HepG2 (cell line): ENCODE results near the gene MAIP1. TPM values are rescaled to one million over a fixed set of nuclear protein-coding genes. Genes with fewer than 3 reads are reported as not detected.

Source experiments
- ATAC-seq: fragments of 200-7000 bp; cut with Tn5 transposase; 3 replicates; pipeline ENCODE4 v1.9.1; 2020; ENCODE audit warnings: mild to moderate bottlenecking, moderate library complexity
- BruUV-seq: library from RNA; stranded (reverse); fragments of 400-500 nt; replicated peaks from 2 replicates; lab custom pipeline; 2021; lab: Mats Ljungman, UMichigan
- CTCF ChIA-PET: fragments of 300-600 bp; formaldehyde crosslinking; extraction: SDS; loops from one replicate; lab custom pipeline; 2021; ENCODE audit warnings: low total read pairs, inconsistent platforms, low intra/inter-chr PET ratio; lab: Yijun Ruan, JAX
- POLR2A ChIA-PET: fragments of 350-600 bp; sonication (Branson Sonifier 250); formaldehyde crosslinking; loops from one replicate; lab custom pipeline; 2020; ENCODE audit warnings: antibody characterized with exemption, inconsistent platforms; lab: Yijun Ruan, JAX
- DNase-seq: peaks from one replicate; pipeline ENCODE4 v3.0.0-alpha.2; 2015; ENCODE audit warnings: low spot score
- FAIRE-seq: peaks from 3 replicates; lab custom pipeline; 2011; peaks lifted over from hg19 to GRCh38; lab: Jason Lieb, UNC
- H2AFZ ChIP-seq: one replicate; pipeline ENCODE4 v1.6.1; 2011; ENCODE audit warnings: low read length, inconsistent platforms
- H3K27ac ChIP-seq: fragments of 300-600 bp; 3 replicates; pipeline ENCODE4 v1.8.0; 2011; ENCODE audit warnings: mixed run types, mild to moderate bottlenecking, mixed read lengths, low read length, inconsistent platforms; ENCODE audit not compliant: insufficient read depth; ENCODE audit errors: extremely low read length
- H3K27me3 ChIP-seq, 2 experiments: fragments of 200-600 bp in 1 of 2; 2 replicates in 1 of 2; 3 replicates in 1 of 2; pipeline versions ENCODE4 v1.6.0 to v1.8.0; 2011; ENCODE audit warnings: low read length in 2 of 2, mild to moderate bottlenecking in 2 of 2, moderate library complexity in 2 of 2, inconsistent platforms in 1 of 2; ENCODE audit not compliant: insufficient read depth in 2 of 2, control insufficient read depth in 1 of 2
- H3K36me3 ChIP-seq, 2 experiments: fragments of 200-600 bp in 1 of 2; replicated peaks in 1 of 2; 2 replicates in 1 of 2; 3 replicates in 1 of 2; pipeline versions ENCODE4 v1.5.1 to v1.8.0; 2011; ENCODE audit warnings: low read length in 2 of 2, inconsistent platforms in 1 of 2; ENCODE audit not compliant: insufficient read depth in 2 of 2, control insufficient read depth in 1 of 2
- H3K4me1 ChIP-seq: 2 replicates; pipeline ENCODE4 v1.5.1; 2012; ENCODE audit warnings: low read length, inconsistent platforms; ENCODE audit not compliant: insufficient read depth
- H3K4me2 ChIP-seq: 2 replicates; pipeline ENCODE4 v1.6.0; 2011; ENCODE audit warnings: low read depth, low read length, inconsistent platforms
- H3K4me3 ChIP-seq, 3 experiments: fragments of 200-600 bp in 1 of 3; sonication (generic), shearing (Covaris generic) in 1 of 3; replicated peaks in 1 of 3; 2 replicates each; pipeline ENCODE4 v1.5.1; 2011 to 2016; ENCODE audit warnings: low read length in 3 of 3, inconsistent platforms in 2 of 3, low read depth in 2 of 3, mild to moderate bottlenecking in 2 of 3, control low read depth in 1 of 3, mixed read lengths in 1 of 3; ENCODE audit not compliant: insufficient read depth in 1 of 3
- H3K79me2 ChIP-seq: one replicate; pipeline ENCODE4 v1.6.1; 2011; ENCODE audit warnings: low read length, inconsistent platforms; ENCODE audit not compliant: insufficient read depth
- H3K9ac ChIP-seq: 2 replicates; pipeline ENCODE4 v1.6.0; 2011; ENCODE audit warnings: mild to moderate bottlenecking, low read depth, low read length, inconsistent platforms; ENCODE audit not compliant: insufficient read depth
- H3K9me3 ChIP-seq: 2 replicates; pipeline ENCODE4 v1.5.1; 2012; ENCODE audit warnings: mild to moderate bottlenecking, low read length
- H4K20me1 ChIP-seq: 2 replicates; pipeline ENCODE4 v1.6.0; 2011; ENCODE audit warnings: inconsistent platforms, mild to moderate bottlenecking, low read length, moderate library complexity; ENCODE audit not compliant: insufficient read depth
- FOXK2 ChIP-seq: fragments of 450-650 bp; IDR thresholded peaks from 2 replicates; pipeline ENCODE4 v1.6.1; 2016
- MXD4 ChIP-seq: IDR thresholded peaks from 2 replicates; pipeline ENCODE4 v1.6.1; 2016; ENCODE audit warnings: mild to moderate bottlenecking, missing biosample characterization, missing genetic modification reagents
- PCBP1 ChIP-seq: fragments of 200-400 bp; formaldehyde crosslinking; IDR thresholded peaks from 2 replicates; pipeline ENCODE4 v1.6.1; 2017; ENCODE audit warnings: mild to moderate bottlenecking, low read depth, low read length, borderline replicate concordance
- ZBTB8A ChIP-seq: sonication (generic); formaldehyde crosslinking; IDR thresholded peaks from 2 replicates; pipeline ENCODE4 v1.4.0; 2020; ENCODE audit warnings: mild to moderate bottlenecking, low read depth, missing genetic modification reagents, borderline replicate concordance
- ZNF234 ChIP-seq: sonication (generic); formaldehyde crosslinking; conservative IDR thresholded peaks from 2 replicates; pipeline ENCODE4 v1.5.1; 2020; ENCODE audit warnings: mild to moderate bottlenecking, missing genetic modification reagents
- ZNF598 ChIP-seq: sonication (generic); formaldehyde crosslinking; IDR thresholded peaks from 2 replicates; pipeline ENCODE4 v1.5.1; 2020; ENCODE audit warnings: mild to moderate bottlenecking, missing genetic modification reagents, borderline replicate concordance
- WGBS: methylation state at CpG from one replicate; pipeline ENCODE4 v1.1.6; 2017; ENCODE audit warnings: low lambda C conversion rate; 5-methylcytosine and 5-hydroxymethylcytosine counted together
- in situ Hi-C: cut with HindIII; loops from 2 replicates; pipeline ENCODE4 v1.10.0; 2017; ENCODE audit warnings: low pct_unique_long_range_greater_than_20kb; ENCODE audit not compliant: extremely low pct_ligation_motif_present
- intact Hi-C: fragments of 100-400 bp; cut with micrococcal nuclease; formaldehyde crosslinking; loops from one replicate; pipeline ENCODE4 v1.10.0; 2022; ENCODE audit not compliant: unreplicated experiment
- polyA plus RNA-seq, 8 experiments: library from polyadenylated mRNA; depleted of rRNA in 3 of 8; stranded (reverse) in 7 of 8; unstranded in 1 of 8; fragments of >200 nt; fragmentation: Illumina TruSeq in 4 of 8; extraction: Trizol in 4 of 8; gene quantifications; 2 replicates each; pipeline versions ENCODE4 v1.2.1 to v1.2.3, GENCODE V29; 2011 to 2016; ENCODE audit warnings: low read depth in 4 of 8, missing spikeins in 1 of 8, mixed read lengths in 1 of 8; ENCODE audit not compliant: insufficient read depth in 1 of 8
- total RNA-seq, 5 experiments: library from RNA; depleted of rRNA; stranded (reverse); fragments of >200 nt; fragmentation: Illumina TruSeq; extraction: Trizol; gene quantifications; 2 replicates each; pipeline ENCODE4 v1.2.3, GENCODE V29; 2016; ENCODE audit warnings: low read depth in 1 of 5
- TF ChIP-seq, protein P1 (sequence below): sonication (generic); formaldehyde crosslinking; IDR thresholded peaks from one replicate; pipeline ENCODE4 v1.5.1; 2020; ENCODE audit warnings: mild to moderate bottlenecking, missing genetic modification reagents; ENCODE audit errors: not compliant biosample characterization
- TF ChIP-seq, protein P2 (sequence below): sonication (generic); formaldehyde crosslinking; conservative IDR thresholded peaks from 2 replicates; pipeline ENCODE4 v1.5.0; 2020; ENCODE audit warnings: missing genetic modification reagents
- TF ChIP-seq, protein P3 (sequence below): sonication (generic); formaldehyde crosslinking; IDR thresholded peaks from 2 replicates; pipeline ENCODE4 v1.9.0; 2021; ENCODE audit warnings: missing genetic modification reagents, mild to moderate bottlenecking, borderline replicate concordance
- TF ChIP-seq, protein P4 (sequence below): sonication (generic); formaldehyde crosslinking; IDR thresholded peaks from 2 replicates; pipeline ENCODE4 v1.4.0; 2020; ENCODE audit warnings: missing genetic modification reagents, mild to moderate bottlenecking, borderline replicate concordance

The MAIP1 gene
- total and polyA plus RNA-seq, 2 of the 13 experiments (the other 11 are each of a cell fraction or from before 2014, with no cell fraction given), result 22.3 to 72.9 TPM

DNA sequence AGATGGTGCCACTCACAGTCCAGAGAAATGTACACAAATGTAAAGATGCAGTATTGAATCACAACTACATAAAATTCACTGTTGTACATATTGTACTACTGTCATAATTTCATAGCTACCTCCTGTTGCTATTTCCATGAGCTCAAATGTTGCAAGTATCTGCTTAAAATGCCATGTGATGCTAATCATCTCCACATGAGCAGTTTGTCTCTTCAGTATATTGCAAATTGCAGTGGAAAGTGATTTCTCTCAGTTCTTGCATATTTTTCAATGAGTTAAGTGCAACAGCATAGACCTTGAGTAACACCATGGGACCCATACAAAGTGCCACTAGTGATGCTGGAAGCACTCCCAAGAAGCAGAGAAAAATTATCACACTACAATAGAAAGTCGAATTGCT is 51.9 kb downstream of the MAIP1 start:
- DNase-seq, result no peak
- POLR2A ChIA-PET, result no interaction called here
- 0% methylated on average over 1 of the region's 1 CpG for WGBS
- TF ChIP-seq ZBTB8A (CRISPR knock-in tag) (no peak), ZNF234 (no peak), FOXK2 (no peak), ZNF598 (CRISPR knock-in tag) (no peak), PCBP1 (no peak), MXD4 (CRISPR knock-in tag) (no peak)
- TF ChIP-seq, protein P1, sequence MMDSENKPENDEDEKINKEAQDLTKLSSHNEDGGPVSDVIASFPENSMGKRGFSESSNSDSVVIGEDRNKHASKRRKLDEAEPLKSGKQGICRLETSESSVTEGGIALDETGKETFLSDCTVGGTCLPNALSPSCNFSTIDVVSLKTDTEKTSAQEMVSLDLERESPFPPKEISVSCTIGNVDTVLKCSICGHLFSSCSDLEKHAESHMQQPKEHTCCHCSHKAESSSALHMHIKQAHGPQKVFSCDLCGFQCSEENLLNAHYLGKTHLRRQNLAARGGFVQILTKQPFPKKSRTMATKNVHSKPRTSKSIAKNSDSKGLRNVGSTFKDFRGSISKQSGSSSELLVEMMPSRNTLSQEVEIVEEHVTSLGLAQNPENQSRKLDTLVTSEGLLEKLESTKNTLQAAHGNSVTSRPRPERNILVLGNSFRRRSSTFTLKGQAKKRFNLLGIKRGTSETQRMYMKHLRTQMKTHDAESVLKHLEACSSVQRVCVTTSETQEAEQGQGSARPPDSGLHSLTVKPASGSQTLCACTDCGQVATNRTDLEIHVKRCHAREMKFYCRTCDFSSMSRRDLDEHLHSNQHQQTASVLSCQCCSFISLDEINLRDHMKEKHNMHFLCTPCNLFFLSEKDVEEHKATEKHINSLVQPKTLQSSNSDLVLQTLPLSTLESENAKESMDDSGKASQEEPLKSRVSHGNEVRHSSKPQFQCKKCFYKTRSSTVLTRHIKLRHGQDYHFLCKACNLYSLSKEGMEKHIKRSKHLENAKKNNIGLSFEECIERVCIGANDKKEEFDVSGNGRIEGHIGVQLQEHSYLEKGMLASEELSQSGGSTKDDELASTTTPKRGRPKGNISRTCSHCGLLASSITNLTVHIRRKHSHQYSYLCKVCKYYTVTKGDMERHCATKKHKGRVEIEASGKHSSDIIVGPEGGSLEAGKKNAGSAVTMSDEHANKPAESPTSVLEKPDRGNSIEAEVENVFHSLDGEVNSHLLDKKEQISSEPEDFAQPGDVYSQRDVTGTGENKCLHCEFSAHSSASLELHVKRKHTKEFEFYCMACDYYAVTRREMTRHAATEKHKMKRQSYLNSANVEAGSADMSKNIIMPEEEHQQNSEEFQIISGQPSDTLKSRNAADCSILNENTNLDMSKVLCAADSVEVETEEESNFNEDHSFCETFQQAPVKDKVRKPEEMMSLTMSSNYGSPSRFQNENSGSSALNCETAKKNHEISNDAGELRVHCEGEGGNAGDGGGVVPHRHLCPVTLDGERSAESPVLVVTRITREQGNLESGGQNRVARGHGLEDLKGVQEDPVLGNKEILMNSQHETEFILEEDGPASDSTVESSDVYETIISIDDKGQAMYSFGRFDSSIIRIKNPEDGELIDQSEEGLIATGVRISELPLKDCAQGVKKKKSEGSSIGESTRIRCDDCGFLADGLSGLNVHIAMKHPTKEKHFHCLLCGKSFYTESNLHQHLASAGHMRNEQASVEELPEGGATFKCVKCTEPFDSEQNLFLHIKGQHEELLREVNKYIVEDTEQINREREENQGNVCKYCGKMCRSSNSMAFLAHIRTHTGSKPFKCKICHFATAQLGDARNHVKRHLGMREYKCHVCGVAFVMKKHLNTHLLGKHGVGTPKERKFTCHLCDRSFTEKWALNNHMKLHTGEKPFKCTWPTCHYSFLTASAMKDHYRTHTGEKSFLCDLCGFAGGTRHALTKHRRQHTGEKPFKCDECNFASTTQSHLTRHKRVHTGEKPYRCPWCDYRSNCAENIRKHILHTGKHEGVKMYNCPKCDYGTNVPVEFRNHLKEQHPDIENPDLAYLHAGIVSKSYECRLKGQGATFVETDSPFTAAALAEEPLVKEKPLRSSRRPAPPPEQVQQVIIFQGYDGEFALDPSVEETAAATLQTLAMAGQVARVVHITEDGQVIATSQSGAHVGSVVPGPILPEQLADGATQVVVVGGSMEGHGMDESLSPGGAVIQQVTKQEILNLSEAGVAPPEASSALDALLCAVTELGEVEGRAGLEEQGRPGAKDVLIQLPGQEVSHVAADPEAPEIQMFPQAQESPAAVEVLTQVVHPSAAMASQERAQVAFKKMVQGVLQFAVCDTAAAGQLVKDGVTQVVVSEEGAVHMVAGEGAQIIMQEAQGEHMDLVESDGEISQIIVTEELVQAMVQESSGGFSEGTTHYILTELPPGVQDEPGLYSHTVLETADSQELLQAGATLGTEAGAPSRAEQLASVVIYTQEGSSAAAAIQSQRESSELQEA, result no peak
- TF ChIP-seq, protein P2, sequence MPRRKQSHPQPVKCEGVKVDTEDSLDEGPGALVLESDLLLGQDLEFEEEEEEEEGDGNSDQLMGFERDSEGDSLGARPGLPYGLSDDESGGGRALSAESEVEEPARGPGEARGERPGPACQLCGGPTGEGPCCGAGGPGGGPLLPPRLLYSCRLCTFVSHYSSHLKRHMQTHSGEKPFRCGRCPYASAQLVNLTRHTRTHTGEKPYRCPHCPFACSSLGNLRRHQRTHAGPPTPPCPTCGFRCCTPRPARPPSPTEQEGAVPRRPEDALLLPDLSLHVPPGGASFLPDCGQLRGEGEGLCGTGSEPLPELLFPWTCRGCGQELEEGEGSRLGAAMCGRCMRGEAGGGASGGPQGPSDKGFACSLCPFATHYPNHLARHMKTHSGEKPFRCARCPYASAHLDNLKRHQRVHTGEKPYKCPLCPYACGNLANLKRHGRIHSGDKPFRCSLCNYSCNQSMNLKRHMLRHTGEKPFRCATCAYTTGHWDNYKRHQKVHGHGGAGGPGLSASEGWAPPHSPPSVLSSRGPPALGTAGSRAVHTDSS, result no peak
- TF ChIP-seq, protein P3, sequence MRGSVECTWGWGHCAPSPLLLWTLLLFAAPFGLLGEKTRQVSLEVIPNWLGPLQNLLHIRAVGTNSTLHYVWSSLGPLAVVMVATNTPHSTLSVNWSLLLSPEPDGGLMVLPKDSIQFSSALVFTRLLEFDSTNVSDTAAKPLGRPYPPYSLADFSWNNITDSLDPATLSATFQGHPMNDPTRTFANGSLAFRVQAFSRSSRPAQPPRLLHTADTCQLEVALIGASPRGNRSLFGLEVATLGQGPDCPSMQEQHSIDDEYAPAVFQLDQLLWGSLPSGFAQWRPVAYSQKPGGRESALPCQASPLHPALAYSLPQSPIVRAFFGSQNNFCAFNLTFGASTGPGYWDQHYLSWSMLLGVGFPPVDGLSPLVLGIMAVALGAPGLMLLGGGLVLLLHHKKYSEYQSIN (CRISPR knock-in tag), result no peak
- TF ChIP-seq, protein P4, sequence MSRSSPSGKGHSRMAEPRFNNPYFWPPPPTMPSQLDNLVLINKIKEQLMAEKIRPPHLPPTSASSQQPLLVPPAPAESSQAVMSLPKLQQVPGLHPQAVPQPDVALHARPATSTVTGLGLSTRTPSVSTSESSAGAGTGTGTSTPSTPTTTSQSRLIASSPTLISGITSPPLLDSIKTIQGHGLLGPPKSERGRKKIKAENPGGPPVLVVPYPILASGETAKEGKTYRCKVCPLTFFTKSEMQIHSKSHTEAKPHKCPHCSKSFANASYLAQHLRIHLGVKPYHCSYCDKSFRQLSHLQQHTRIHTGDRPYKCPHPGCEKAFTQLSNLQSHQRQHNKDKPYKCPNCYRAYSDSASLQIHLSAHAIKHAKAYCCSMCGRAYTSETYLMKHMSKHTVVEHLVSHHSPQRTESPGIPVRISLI (CRISPR knock-in tag), result no peak

More for the DNA sequence above, 51.9 kb downstream of the MAIP1 start:
- intact Hi-C loops, result no loop called here
- no peaks in the 10 kb centered on the region for H4K20me1 ChIP-seq
- FAIRE-seq (no peak), ATAC-seq (no peak)
- no peaks in the 10 kb centered on the region for H3K36me3 ChIP-seq
- no peak overlapping the region for H3K4me3 ChIP-seq
- peaks cover 3 to 4% of the 10 kb centered on the region in 2 experiments; a peak in 1 of 5 replicates for H3K27me3 ChIP-seq
- BruUV-seq, result no TSS peak
- in situ Hi-C loops, result no loop called here
- H3K4me1 ChIP-seq, result no peaks in the 10 kb centered on the region
- CTCF ChIA-PET, result no interaction called here
- H3K9ac ChIP-seq, result no peak overlapping the region
- H3K4me2 ChIP-seq, result no peak overlapping the region
- H3K79me2 ChIP-seq, result no peaks in the 10 kb centered on the region
- no peak overlapping the region for H3K27ac ChIP-seq
- H2AFZ ChIP-seq, result no peak overlapping the region
- no peaks in the 10 kb centered on the region for H3K9me3 ChIP-seq
